Natural killer cell (primary cell): ENCODE data around the gene ZNF829. TPM values are rescaled to one million over a fixed set of nuclear protein-coding genes. Genes with fewer than 3 reads are reported as not detected.

Experiments used
- ATAC-seq, 3 donors: fragments of 150-1000 bp in 2 of 3; fragments of 200-7000 bp in 1 of 3; cut with Tn5 transposase; 1 replicate in 1 of 3; 2 replicates in 2 of 3; pipeline ENCODE4 v1.10.0; 2021; ENCODE audit warnings: mild to moderate bottlenecking in 2 of 3, moderate library complexity in 2 of 3
- DNase-seq, 2 donors: peaks; one replicate each; pipeline versions ENCODE4 v3.0.0 to v3.0.0-alpha.2; 2013 to 2021; ENCODE audit warnings: mixed read lengths in 1 of 2
- H3K27ac ChIP-seq: one replicate; pipeline ENCODE4 v1.5.1; 2013; ENCODE audit warnings: mild to moderate bottlenecking, low read length
- H3K27me3 ChIP-seq: one replicate; pipeline ENCODE4 v1.6.1; 2013; ENCODE audit warnings: low read length; ENCODE audit not compliant: control insufficient read depth, insufficient read depth
- H3K36me3 ChIP-seq: one replicate; pipeline ENCODE4 v1.6.1; 2013; ENCODE audit warnings: low read length; ENCODE audit not compliant: control insufficient read depth, insufficient read depth
- H3K4me1 ChIP-seq: one replicate; pipeline ENCODE4 v1.6.1; 2013; ENCODE audit warnings: low read length; ENCODE audit not compliant: control insufficient read depth, insufficient read depth
- H3K4me3 ChIP-seq: one replicate; pipeline ENCODE4 v1.5.1; 2013; ENCODE audit warnings: low read length
- H3K9me3 ChIP-seq: one replicate; pipeline ENCODE4 v1.6.1; 2013; ENCODE audit warnings: low read length; ENCODE audit not compliant: control insufficient read depth, insufficient read depth
- H3K27ac Mint-ChIP-seq, 2 donors: one replicate each; pipeline ENCODE4 v1.8.0; 2022; ENCODE audit warnings: mild to moderate bottlenecking in 2 of 2, mixed read lengths in 2 of 2, moderate library complexity in 1 of 2
- H3K27me3 Mint-ChIP-seq, 2 donors: one replicate each; pipeline ENCODE4 v1.8.0; 2022; ENCODE audit warnings: low read depth in 2 of 2, mixed read lengths in 2 of 2
- H3K36me3 Mint-ChIP-seq: one replicate; pipeline ENCODE4 v1.8.0; 2022; ENCODE audit warnings: mixed read lengths
- H3K4me1 Mint-ChIP-seq, 2 donors: one replicate each; pipeline ENCODE4 v1.8.0; 2022; ENCODE audit warnings: mixed read lengths in 2 of 2
- H3K4me3 Mint-ChIP-seq: one replicate; pipeline ENCODE4 v1.8.0; 2022; ENCODE audit warnings: mild to moderate bottlenecking, moderate library complexity, mixed read lengths
- H3K9me3 Mint-ChIP-seq, 2 donors: one replicate each; pipeline ENCODE4 v1.8.0; 2022; ENCODE audit warnings: mixed read lengths in 2 of 2
- CTCF ChIP-seq: fragments of 200-600 bp; IDR thresholded peaks from one replicate; pipeline ENCODE4 v1.8.0; 2022; ENCODE audit warnings: antibody characterized with exemption
- WGBS: methylation state at CpG from one replicate; pipeline ENCODE4 v1.1.7; 2013; ENCODE audit warnings: missing lambda C conversion rate; ENCODE audit not compliant: insufficient coverage; 5-methylcytosine and 5-hydroxymethylcytosine counted together
- intact Hi-C: fragments of 100-400 bp; cut with micrococcal nuclease; formaldehyde crosslinking; loops from one replicate; pipeline ENCODE4 v1.14.2; 2022
- total RNA-seq, 4 donors: library from RNA; stranded (reverse); fragments of 120-200 nt in 1 of 4; gene quantifications; one replicate each; pipeline versions ENCODE4 v1.2.3 to v1.2.4, GENCODE V29; 2013 to 2022

ZNF829 gene
- total RNA-seq, 3 donors from 2014 or later (not counting 1 experiment from before 2014, with no cell fraction given): 5.5 to 7.6 (median 5.5) TPM

GRCh38 chr19:36891768-36892357 is 24.2 kb downstream of the ZNF829 start:
- intact Hi-C loops: no loop called here
- H3K9me3 Mint-ChIP-seq: peaks cover 24 to 34% of the 10 kb centered on the region in 2 donors

DNA sequence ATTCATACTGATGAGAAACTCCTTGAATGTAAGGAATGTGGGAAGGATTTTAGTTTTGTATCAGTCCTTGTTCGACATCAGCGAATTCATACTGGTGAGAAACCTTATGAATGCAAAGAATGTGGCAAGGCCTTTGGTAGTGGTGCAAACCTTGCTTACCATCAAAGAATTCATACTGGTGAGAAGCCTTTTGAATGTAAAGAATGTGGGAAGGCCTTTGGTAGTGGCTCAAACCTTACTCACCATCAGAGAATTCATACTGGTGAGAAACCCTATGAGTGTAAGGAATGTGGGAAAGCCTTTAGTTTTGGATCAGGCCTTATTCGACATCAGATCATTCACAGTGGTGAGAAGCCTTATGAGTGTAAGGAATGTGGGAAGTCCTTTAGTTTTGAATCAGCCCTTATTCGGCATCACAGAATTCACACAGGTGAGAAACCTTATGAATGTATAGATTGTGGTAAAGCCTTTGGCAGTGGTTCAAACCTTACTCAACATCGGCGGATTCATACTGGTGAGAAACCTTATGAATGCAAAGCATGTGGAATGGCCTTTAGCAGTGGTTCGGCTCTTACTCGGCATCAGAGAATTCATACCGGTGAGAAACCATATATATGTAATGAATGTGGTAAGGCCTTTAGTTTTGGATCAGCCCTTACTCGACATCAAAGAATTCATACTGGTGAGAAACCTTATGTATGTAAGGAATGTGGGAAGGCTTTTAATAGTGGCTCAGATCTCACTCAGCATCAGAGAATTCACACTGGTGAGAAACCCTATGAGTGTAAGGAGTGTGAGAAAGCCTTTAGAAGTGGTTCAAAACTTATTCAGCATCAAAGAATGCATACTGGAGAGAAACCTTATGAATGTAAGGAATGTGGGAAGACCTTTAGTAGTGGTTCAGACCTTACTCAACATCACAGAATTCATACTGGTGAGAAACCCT is 38.8 kb downstream of the ZNF829 start:
- peaks cover 18 to 38% of the 10 kb centered on the region in 2 donors for H3K9me3 Mint-ChIP-seq
- no peak for DNase-seq
- no peak overlapping the region for H3K4me3 Mint-ChIP-seq
- peaks cover 62% of the 10 kb centered on the region for H3K36me3 Mint-ChIP-seq
- H3K9me3 ChIP-seq: peaks cover 42% of the 10 kb centered on the region
- intact Hi-C loops: loop anchor here (10.0 kb wide), 1 partner anchor 142 kb away; no protein-coding TSS in a partner anchor
- no peaks in the 10 kb centered on the region for H3K4me1 ChIP-seq
- H3K4me1 Mint-ChIP-seq: no peaks in the 10 kb centered on the region
- H3K27ac ChIP-seq: no peak overlapping the region
- TF ChIP-seq CTCF: no peak
- no peak overlapping the region for H3K27ac Mint-ChIP-seq
- ATAC-seq: no peak
- WGBS: 97% methylated on average over 10 of the region's 10 CpGs
- H3K4me3 ChIP-seq: no peak overlapping the region
- H3K27me3 Mint-ChIP-seq: no peaks in the 10 kb centered on the region
- H3K27me3 ChIP-seq: no peaks in the 10 kb centered on the region
- H3K36me3 ChIP-seq: peaks cover 34% of the 10 kb centered on the region

More at GRCh38 chr19:36891768-36892357, 24.2 kb downstream of the ZNF829 start:
- no peak overlapping the region for H3K4me3 ChIP-seq
- TF ChIP-seq CTCF: no peak
- H3K27ac ChIP-seq: no peak overlapping the region
- no peak overlapping the region for H3K4me3 Mint-ChIP-seq
- no peaks in the 10 kb centered on the region for H3K27me3 Mint-ChIP-seq
- ATAC-seq: no peak
- peaks cover 53% of the 10 kb centered on the region for H3K9me3 ChIP-seq
- no peak for DNase-seq
- no peaks in the 10 kb centered on the region for H3K4me1 ChIP-seq
- H3K4me1 Mint-ChIP-seq: no peaks in the 10 kb centered on the region
- H3K36me3 ChIP-seq: peaks cover 36% of the 10 kb centered on the region
- H3K36me3 Mint-ChIP-seq: peaks cover 79% of the 10 kb centered on the region
- WGBS: 100% methylated on average over 1 of the region's 3 CpGs
- no peaks in the 10 kb centered on the region for H3K27me3 ChIP-seq
- H3K27ac Mint-ChIP-seq: no peak overlapping the region

GRCh38 chr19:36851898-36852297 is 64.2 kb downstream of the ZNF829 start:
- Histone ChIP-seq H3K27me3 (no peaks in the 10 kb centered on the region), H3K36me3 (peaks cover 22% of the 10 kb centered on the region), H3K27ac (no peak overlapping the region), H3K4me3 (no peak overlapping the region), H3K9me3 (no peaks in the 10 kb centered on the region), H3K4me1 (peaks cover 23% of the 10 kb centered on the region)
- peaks cover 19% of the 10 kb centered on the region for H3K36me3 Mint-ChIP-seq
- peaks cover 0 to 10% of the 10 kb centered on the region in 2 donors for H3K4me1 Mint-ChIP-seq
- DNase-seq: no peak
- H3K9me3 Mint-ChIP-seq: peaks cover 5 to 6% of the 10 kb centered on the region in 2 donors
- no peak overlapping the region for H3K4me3 Mint-ChIP-seq
- no peak for ATAC-seq
- intact Hi-C loops: loop anchor here (2.0 kb wide), 1 partner anchor 323 kb away; the partner anchor contains the start of gene ZNF260
- no peaks in the 10 kb centered on the region for H3K27me3 Mint-ChIP-seq
- 100% methylated on average over 2 of the region's 3 CpGs for WGBS
- no peak for TF ChIP-seq CTCF
- H3K27ac Mint-ChIP-seq: no peak overlapping the region
